HEK293T (cell line): Measurements from ENCODE around the gene SNRNP35.
"Not testable (repeated sequence)": the region's sequence is repeated elsewhere in the genome, so short reads cannot be mapped to it uniquely, and the experiment has no call there.

Experiments
- CTCF ChIA-PET: fragments of 350-600 bp; formaldehyde crosslinking; extraction: SDS; loops from one replicate; lab custom pipeline; 2021; ENCODE audit warnings: antibody characterized with exemption, inconsistent platforms; lab: Yijun Ruan, JAX
- POLR2A ChIA-PET: fragments of 350-600 bp; formaldehyde crosslinking; extraction: SDS; loops from one replicate; lab custom pipeline; 2020; ENCODE audit warnings: antibody characterized with exemption, inconsistent platforms; lab: Yijun Ruan, JAX
- DNase-seq: peaks from one replicate; pipeline ENCODE4 v3.0.0; 2012; ENCODE audit warnings: mixed read lengths; ENCODE audit errors: extremely low spot score
- ARNT ChIP-seq: fragments of 450-650 bp; IDR thresholded peaks from 2 replicates; pipeline ENCODE4 v1.6.1; 2017; ENCODE audit warnings: mild to moderate bottlenecking
- BHLHE40 ChIP-seq: fragments of 450-650 bp; IDR thresholded peaks from 2 replicates; pipeline ENCODE4 v1.6.1; 2016; ENCODE audit warnings: mild to moderate bottlenecking, moderate library complexity, borderline replicate concordance
- CTBP1 ChIP-seq: fragments of 450-650 bp; IDR thresholded peaks from 2 replicates; pipeline ENCODE4 v1.6.1; 2016; ENCODE audit warnings: borderline replicate concordance
- ELF4 ChIP-seq: fragments of 450-650 bp; IDR thresholded peaks from 2 replicates; pipeline ENCODE4 v1.6.1; 2017; ENCODE audit warnings: antibody characterized with exemption
- FOXA1 ChIP-seq: fragments of 450-650 bp; IDR thresholded peaks from 2 replicates; pipeline ENCODE4 v1.6.1; 2016; ENCODE audit warnings: mild to moderate bottlenecking
- FOXK2 ChIP-seq: fragments of 450-650 bp; IDR thresholded peaks from 2 replicates; pipeline ENCODE4 v1.6.1; 2016; ENCODE audit warnings: mild to moderate bottlenecking
- FOXM1 ChIP-seq: fragments of 450-650 bp; IDR thresholded peaks from 2 replicates; pipeline ENCODE4 v1.6.1; 2017; ENCODE audit warnings: mild to moderate bottlenecking, borderline replicate concordance
- HDGF ChIP-seq: fragments of 450-650 bp; IDR thresholded peaks from 2 replicates; pipeline ENCODE4 v1.6.1; 2017; ENCODE audit warnings: antibody characterized with exemption, borderline replicate concordance
- L3MBTL2 ChIP-seq: fragments of 450-650 bp; conservative IDR thresholded peaks from 2 replicates; pipeline ENCODE4 v1.6.1; 2016; ENCODE audit warnings: mild to moderate bottlenecking
- LEF1 ChIP-seq: fragments of 450-650 bp; IDR thresholded peaks from 2 replicates; pipeline ENCODE4 v1.6.1; 2017; ENCODE audit warnings: mild to moderate bottlenecking, borderline replicate concordance
- NFRKB ChIP-seq: fragments of 450-650 bp; IDR thresholded peaks from 2 replicates; pipeline ENCODE4 v1.6.1; 2016; ENCODE audit warnings: mild to moderate bottlenecking, moderate library complexity
- PKNOX1 ChIP-seq: fragments of 450-650 bp; IDR thresholded peaks from 2 replicates; pipeline ENCODE4 v1.6.1; 2016
- SP1 ChIP-seq: fragments of 450-650 bp; IDR thresholded peaks from 2 replicates; pipeline ENCODE4 v1.6.1; 2017
- SUZ12 ChIP-seq: fragments of 450-650 bp; IDR thresholded peaks from 2 replicates; pipeline ENCODE4 v1.6.1; 2016; ENCODE audit warnings: mild to moderate bottlenecking
- TARDBP ChIP-seq: fragments of 450-650 bp; IDR thresholded peaks from 2 replicates; pipeline ENCODE4 v1.6.1; 2016
- ZNF384 ChIP-seq: fragments of 450-650 bp; IDR thresholded peaks from 2 replicates; pipeline ENCODE4 v1.6.1; 2016

Gene SNRNP35

GRCh38 chr12:123449856-123450255 is 8.1 kb upstream of the SNRNP35 start:
- no peak for DNase-seq
- ChIA-PET CTCF (no interaction called here), POLR2A (no interaction called here)
- no peak for TF ChIP-seq ZNF384
- TF ChIP-seq TARDBP: no peak
- no peak for TF ChIP-seq PKNOX1
- no peak for TF ChIP-seq L3MBTL2

- no peak for DNase-seq
- TF ChIP-seq FOXK2 (no peak), BHLHE40 (no peak)
- ChIA-PET POLR2A (no interaction called here), CTCF (no interaction called here)
Observed at GRCh38 chr12:123450636-123451035, 7.3 kb upstream of the SNRNP35 start.

- POLR2A ChIA-PET, DNase-seq: not testable (repeated sequence)
- CTCF ChIA-PET: interaction anchor here (0.6 kb wide), 2 partner anchors 37 to 126 kb away, joined by 3 read pairs; no protein-coding TSS in a partner anchor
Observed at GRCh38 chr12:123452276-123452550, 5.7 kb upstream of the SNRNP35 start.

- CTCF ChIA-PET: no interaction called here
- no peak for TF ChIP-seq TARDBP
- no peak for TF ChIP-seq ZNF384
- DNase-seq: no peak
- POLR2A ChIA-PET: no interaction called here
Observed at GRCh38 chr12:123453165-123453564, 4.8 kb upstream of the SNRNP35 start.

- DNase-seq, CTCF ChIA-PET, POLR2A ChIA-PET: not testable (repeated sequence)
Observed at GRCh38 chr12:123463174-123463573, 5.2 kb downstream of the SNRNP35 start.

- ChIA-PET POLR2A (no interaction called here), CTCF (no interaction called here)
- no peak for DNase-seq
- TF ChIP-seq ZNF384 (no peak), PKNOX1 (no peak), SUZ12 (no peak), LEF1 (no peak), L3MBTL2 (no peak), FOXM1 (no peak), FOXA1 (no peak), HDGF (no peak), SP1 (no peak), NFRKB (no peak), ARNT (no peak), TARDBP (no peak), ELF4 (no peak), BHLHE40 (no peak), CTBP1 (no peak), FOXK2 (no peak)
Observed at GRCh38 chr12:123465084-123465483, 7.1 kb downstream of the SNRNP35 start.

GRCh38 chr12:123468786-123469185 is 10.8 kb downstream of the SNRNP35 start:
- ChIA-PET CTCF (interaction anchor here (0.7 to 0.9 kb wide), 2 partner anchors 9 to 85 kb away, joined by 4 read pairs; partner anchors contain the start of gene KMT5A), POLR2A (interaction anchor here (1.0 to 1.6 kb wide), 2 partner anchors 10 to 103 kb away, joined by 3 to 5 read pairs; partner anchors contain the start of gene SNRNP35)
- no peak for DNase-seq
- no peak for TF ChIP-seq SUZ12
- no peak for TF ChIP-seq L3MBTL2
- TF ChIP-seq SP1: no peak
- TF ChIP-seq ELF4: no peak
- TF ChIP-seq FOXM1: no peak
- TF ChIP-seq CTBP1: no peak
- no peak for TF ChIP-seq FOXA1
- no peak for TF ChIP-seq FOXK2
- no peak for TF ChIP-seq ARNT
- TF ChIP-seq NFRKB: no peak
- no peak for TF ChIP-seq BHLHE40

- TF ChIP-seq L3MBTL2: no peak
- TF ChIP-seq ELF4: no peak
- no peak for TF ChIP-seq FOXM1
- TF ChIP-seq NFRKB: no peak
- DNase-seq: no peak
- ChIA-PET POLR2A (interaction anchor here (1.6 kb wide), 1 partner anchor 11 kb away, joined by 5 read pairs; the partner anchor contains the start of gene SNRNP35), CTCF (no interaction called here)
Observed at GRCh38 chr12:123469978-123470377, 12.0 kb downstream of the SNRNP35 start.

GRCh38 chr12:123471374-123472068 is 13.6 kb downstream of the SNRNP35 start:
- no peak for TF ChIP-seq HDGF
- TF ChIP-seq ARNT: no peak
- no peak for TF ChIP-seq LEF1
- no peak for TF ChIP-seq L3MBTL2
- TF ChIP-seq SUZ12: no peak
- no peak for TF ChIP-seq BHLHE40
- no peak for TF ChIP-seq PKNOX1
- TF ChIP-seq FOXM1: no peak
- TF ChIP-seq ZNF384: no peak
- TF ChIP-seq ELF4: no peak
- no peak for TF ChIP-seq CTBP1
- no peak for TF ChIP-seq FOXK2
- TF ChIP-seq TARDBP: no peak
- TF ChIP-seq SP1: no peak
- TF ChIP-seq NFRKB: no peak
- no peak for TF ChIP-seq FOXA1
- ChIA-PET POLR2A (no interaction called here), CTCF (no interaction called here)
- DNase-seq: no peak
